Endodermal cell (in vitro differentiated cells): Measurements from ENCODE around the gene GPR183. TPM values are rescaled to one million over a fixed set of nuclear protein-coding genes. Genes with fewer than 3 reads are reported as not detected.

Experiments
- DNase-seq: peaks from one replicate; pipeline ENCODE4 v3.0.0-alpha.2; 2017
- H3K27ac ChIP-seq: 2 replicates; pipeline ENCODE4 v1.5.1; 2013; ENCODE audit warnings: mild to moderate bottlenecking, low read depth, low read length, moderate library complexity
- H3K27me3 ChIP-seq: 2 replicates; pipeline ENCODE4 v1.6.1; 2013; ENCODE audit warnings: mild to moderate bottlenecking, low read length, moderate library complexity; ENCODE audit not compliant: insufficient read depth, control insufficient read depth, poor library complexity, severe bottlenecking
- H3K36me3 ChIP-seq: 2 replicates; pipeline ENCODE4 v1.7.0; 2013; ENCODE audit warnings: mild to moderate bottlenecking, low read length, moderate library complexity; ENCODE audit not compliant: control insufficient read depth, insufficient read depth
- H3K4me1 ChIP-seq: one replicate; pipeline ENCODE4 v1.7.0; 2013; ENCODE audit warnings: low read length; ENCODE audit not compliant: control insufficient read depth, insufficient read depth
- H3K4me3 ChIP-seq: 2 replicates; pipeline ENCODE4 v1.5.1; 2013; ENCODE audit warnings: mild to moderate bottlenecking, low read length, moderate library complexity
- H3K9ac ChIP-seq: 2 replicates; pipeline ENCODE4 v1.6.1; 2013; ENCODE audit warnings: mild to moderate bottlenecking, low read length, moderate library complexity; ENCODE audit not compliant: poor library complexity, severe bottlenecking; ENCODE audit errors: extremely low read depth
- H3K9me3 ChIP-seq: 2 replicates; pipeline ENCODE4 v1.6.1; 2013; ENCODE audit warnings: mild to moderate bottlenecking, low read length, moderate library complexity; ENCODE audit not compliant: control insufficient read depth
- H3K27ac Mint-ChIP-seq: 2 replicates; pipeline ENCODE4 v1.8.0; 2020; ENCODE audit warnings: mixed read lengths
- H3K27me3 Mint-ChIP-seq: 2 replicates; pipeline ENCODE4 v1.8.0; 2021; ENCODE audit warnings: mild to moderate bottlenecking, mixed read lengths; ENCODE audit not compliant: insufficient read depth
- H3K36me3 Mint-ChIP-seq: 2 replicates; pipeline ENCODE4 v1.8.0; 2020; ENCODE audit warnings: low read depth, mixed read lengths
- H3K4me1 Mint-ChIP-seq: 2 replicates; pipeline ENCODE4 v1.8.0; 2020; ENCODE audit warnings: mixed read lengths
- H3K4me3 Mint-ChIP-seq: 2 replicates; pipeline ENCODE4 v1.8.0; 2020; ENCODE audit warnings: mild to moderate bottlenecking, moderate library complexity, mixed read lengths
- H3K9me3 Mint-ChIP-seq: 2 replicates; pipeline ENCODE4 v1.8.0; 2020; ENCODE audit warnings: mild to moderate bottlenecking, mixed read lengths
- WGBS, 2 experiments: methylation state at CpG; one replicate each; pipeline versions ENCODE4 v1.1.5 to v1.1.7; 2013; ENCODE audit warnings: missing lambda C conversion rate in 2 of 2, mixed read lengths in 1 of 2; ENCODE audit not compliant: insufficient coverage in 1 of 2, insufficient read length in 1 of 2; 5-methylcytosine and 5-hydroxymethylcytosine counted together
- total RNA-seq, 2 donors: library from RNA; stranded (reverse); fragmentation: NEBNext Ultra II Directional in 1 of 2; extraction: Animal tissue kit (Norgen Biotek cat#: 25700) in 1 of 2; gene quantifications; 2 replicates in 1 of 2; 3 replicates in 1 of 2; pipeline ENCODE4 v1.2.1, GENCODE V29; 2021
- TF ChIP-seq, protein P1 (sequence below): fragments of 200-600 bp; sonication (generic); conservative IDR thresholded peaks from 2 replicates; pipeline ENCODE4 v1.5.0; 2021; ENCODE audit warnings: antibody characterized with exemption, mild to moderate bottlenecking

GPR183 gene
- total RNA-seq, 2 donors from 2014 or later = 0.62 TPM; not detected in 1

DNA sequence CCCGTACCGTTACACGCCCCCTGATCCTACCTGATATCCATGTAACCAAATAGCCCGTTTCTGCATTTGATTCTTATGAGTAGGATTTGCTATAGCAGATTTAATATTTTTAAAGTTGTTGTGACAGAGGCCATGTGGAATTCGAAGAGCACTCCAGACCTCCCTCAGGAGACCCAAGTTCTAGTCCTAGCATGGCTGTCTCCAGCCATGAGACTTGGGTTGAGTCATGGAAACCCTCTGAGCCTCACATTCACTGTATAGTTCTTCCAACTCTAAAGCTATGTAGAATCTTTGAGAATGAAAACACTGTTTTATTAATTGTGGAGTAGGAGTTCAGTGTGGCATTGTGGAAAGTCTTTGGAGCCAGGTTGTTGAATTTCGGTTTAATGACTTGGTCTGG is 8.0 kb upstream of the GPR183 start:
- no peak for DNase-seq
- Histone ChIP-seq H3K27me3 (no peaks in the 10 kb centered on the region), H3K9ac (no peak overlapping the region), H3K4me1 (peaks cover 9% of the 10 kb centered on the region), H3K36me3 (peaks cover 44% of the 10 kb centered on the region), H3K4me3 (no peak overlapping the region), H3K27ac (no peak overlapping the region), H3K9me3 (no peaks in the 10 kb centered on the region)
- peaks cover 41% of the 10 kb centered on the region for H3K36me3 Mint-ChIP-seq
- no peaks in the 10 kb centered on the region for H3K9me3 Mint-ChIP-seq
- peaks cover 22% of the 10 kb centered on the region for H3K4me1 Mint-ChIP-seq
- no peak overlapping the region for H3K27ac Mint-ChIP-seq
- H3K27me3 Mint-ChIP-seq = no peaks in the 10 kb centered on the region
- no peak overlapping the region for H3K4me3 Mint-ChIP-seq
- 95% methylated on average over 6 of the region's 6 CpGs; no CpG with 5 or more reads in 1 of the 2 experiments for WGBS, 2 experiments
- TF ChIP-seq, protein P1, sequence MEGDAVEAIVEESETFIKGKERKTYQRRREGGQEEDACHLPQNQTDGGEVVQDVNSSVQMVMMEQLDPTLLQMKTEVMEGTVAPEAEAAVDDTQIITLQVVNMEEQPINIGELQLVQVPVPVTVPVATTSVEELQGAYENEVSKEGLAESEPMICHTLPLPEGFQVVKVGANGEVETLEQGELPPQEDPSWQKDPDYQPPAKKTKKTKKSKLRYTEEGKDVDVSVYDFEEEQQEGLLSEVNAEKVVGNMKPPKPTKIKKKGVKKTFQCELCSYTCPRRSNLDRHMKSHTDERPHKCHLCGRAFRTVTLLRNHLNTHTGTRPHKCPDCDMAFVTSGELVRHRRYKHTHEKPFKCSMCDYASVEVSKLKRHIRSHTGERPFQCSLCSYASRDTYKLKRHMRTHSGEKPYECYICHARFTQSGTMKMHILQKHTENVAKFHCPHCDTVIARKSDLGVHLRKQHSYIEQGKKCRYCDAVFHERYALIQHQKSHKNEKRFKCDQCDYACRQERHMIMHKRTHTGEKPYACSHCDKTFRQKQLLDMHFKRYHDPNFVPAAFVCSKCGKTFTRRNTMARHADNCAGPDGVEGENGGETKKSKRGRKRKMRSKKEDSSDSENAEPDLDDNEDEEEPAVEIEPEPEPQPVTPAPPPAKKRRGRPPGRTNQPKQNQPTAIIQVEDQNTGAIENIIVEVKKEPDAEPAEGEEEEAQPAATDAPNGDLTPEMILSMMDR = no peak

DNA sequence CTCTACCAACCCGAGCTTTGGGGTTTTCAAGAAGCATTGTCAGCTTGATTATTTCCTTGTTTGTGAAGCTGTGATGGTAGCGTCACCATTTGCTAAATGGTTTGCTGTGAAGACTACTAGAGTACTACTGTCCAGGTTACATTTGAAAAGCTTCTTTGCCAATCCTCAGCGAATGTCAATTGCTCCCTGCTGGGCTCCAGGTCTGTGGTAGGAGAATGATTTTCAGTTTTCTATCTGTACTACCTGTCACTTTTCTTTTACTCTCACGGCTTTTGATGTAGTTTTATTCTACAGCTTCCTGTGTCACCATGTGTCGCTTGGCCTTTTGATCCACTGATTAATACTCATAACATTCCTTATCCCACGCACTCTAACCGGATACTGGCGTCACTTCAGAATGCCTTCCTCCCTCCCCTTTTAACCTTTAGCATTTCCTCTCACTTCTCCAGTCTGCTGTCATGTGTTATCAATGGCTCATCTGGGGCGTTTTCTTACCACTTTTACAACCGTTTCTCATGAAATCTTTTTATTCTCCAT is 7.5 kb upstream of the GPR183 start:
- Mint-ChIP-seq H3K4me1 (peaks cover 22% of the 10 kb centered on the region), H3K4me3 (no peak overlapping the region), H3K36me3 (peaks cover 43% of the 10 kb centered on the region), H3K27me3 (no peaks in the 10 kb centered on the region), H3K27ac (no peak overlapping the region), H3K9me3 (no peaks in the 10 kb centered on the region)
- Histone ChIP-seq H3K27ac (no peak overlapping the region), H3K4me1 (peaks cover 9% of the 10 kb centered on the region), H3K4me3 (no peak overlapping the region), H3K27me3 (no peaks in the 10 kb centered on the region), H3K36me3 (peaks cover 45% of the 10 kb centered on the region), H3K9me3 (no peaks in the 10 kb centered on the region), H3K9ac (no peak overlapping the region)
- TF ChIP-seq, protein P1 = no peak
- DNase-seq = no peak
- 93 to 96% methylated on average over 8 to 10 of the region's 10 CpGs for WGBS, 2 experiments

GRCh38 chr13:99313941-99314340 is 6.7 kb upstream of the GPR183 start:
- Mint-ChIP-seq H3K9me3 (no peaks in the 10 kb centered on the region), H3K4me1 (peaks cover 20% of the 10 kb centered on the region), H3K4me3 (no peak overlapping the region), H3K36me3 (peaks cover 43% of the 10 kb centered on the region), H3K27ac (no peak overlapping the region), H3K27me3 (no peaks in the 10 kb centered on the region)
- Histone ChIP-seq H3K9me3 (no peaks in the 10 kb centered on the region), H3K4me1 (peaks cover 9% of the 10 kb centered on the region), H3K9ac (no peak overlapping the region), H3K36me3 (peaks cover 39% of the 10 kb centered on the region), H3K4me3 (no peak overlapping the region), H3K27ac (no peak overlapping the region), H3K27me3 (no peaks in the 10 kb centered on the region)
- no peak for DNase-seq
- TF ChIP-seq, protein P1 = no peak
- WGBS, 2 experiments = 90% methylated on average over 1 of the region's 1 CpG; no CpG with 5 or more reads in 1 of the 2 experiments
